ENCODE results near the gene SMIM27.
"Not testable (repeated sequence)": the region's sequence is repeated elsewhere in the genome, so short reads cannot be mapped to it uniquely, and the experiment has no call there.

GRCh38 chr9:32599021-32599420 is 46.9 kb downstream of the SMIM27 start:
- TF ChIP-seq CTCF (IDR thresholded peaks at IDR 0.05); EZH2 (IDR thresholded peaks at IDR 0.05; ENCODE audit: borderline replicate concordance, insufficient read depth, low read depth, low read length, poor library complexity, severe bottlenecking): not testable (repeated sequence)

Data from B cell (primary cell).